GM13976 (cell line): ENCODE results near the gene MGMT.

Source experiments
- DNase-seq: peaks from one replicate; pipeline ENCODE4 v3.0.0; 2012; ENCODE audit warnings: low spot score
- CTCF ChIP-seq: IDR thresholded peaks from 2 replicates; pipeline ENCODE4 v1.5.1; 2012; ENCODE audit warnings: borderline replicate concordance, mild to moderate bottlenecking; ENCODE audit not compliant: insufficient read depth; ENCODE audit errors: extremely low read depth, missing control alignments, control extremely low read depth
- in situ Hi-C: fragments of 300-500 bp; cut with MboI; formaldehyde crosslinking; loops from one replicate; pipeline ENCODE4 v1.12.0; 2022; ENCODE audit warnings: low sequenced_read_pairs, mixed read lengths, inconsistent platforms; ENCODE audit not compliant: unreplicated experiment

Gene MGMT

DNA sequence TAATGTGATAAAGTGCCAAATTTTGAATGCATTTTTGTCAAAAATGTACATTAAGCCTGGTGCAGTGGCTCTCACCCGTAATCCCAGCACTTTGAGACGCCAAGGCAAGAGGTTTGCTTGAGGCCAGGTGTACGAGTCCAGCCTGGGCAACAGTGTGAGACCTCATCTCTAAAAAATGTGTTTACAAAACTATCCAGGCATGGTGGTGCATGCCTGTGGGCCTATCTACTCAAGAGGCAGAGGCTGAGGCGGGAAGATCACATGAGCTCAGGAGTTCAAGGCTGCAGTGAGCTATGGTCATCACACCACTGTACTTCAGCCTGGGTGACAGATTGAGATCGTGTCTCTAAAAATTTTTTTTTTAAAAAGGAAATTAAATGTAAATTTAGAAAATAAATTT lies 18.5 kb upstream of the MGMT start:
- in situ Hi-C loops, result no loop called here
- TF ChIP-seq CTCF, result no peak
- no peak for DNase-seq

DNA sequence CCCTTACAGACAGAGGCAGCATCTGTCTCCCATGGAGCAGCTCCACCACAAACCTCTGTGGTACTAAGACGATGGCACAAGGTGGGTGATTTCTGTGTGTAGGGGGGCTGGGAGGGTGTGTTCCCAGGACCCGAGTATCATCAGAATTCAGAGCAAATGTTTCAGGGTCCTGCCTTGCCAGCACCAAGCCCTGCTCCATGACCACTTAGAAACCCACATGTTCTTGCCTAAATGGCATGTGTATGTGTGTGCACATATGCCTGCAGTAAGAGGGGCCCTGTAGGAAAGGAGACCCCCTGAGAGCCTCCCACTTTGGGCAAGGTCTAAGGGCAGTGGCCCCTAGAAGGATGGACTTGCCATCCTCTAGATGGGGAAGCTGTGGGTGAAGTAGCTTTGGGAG lies 17.1 kb upstream of the MGMT start:
- no peak for DNase-seq
- in situ Hi-C loops, result no loop called here
- no peak for TF ChIP-seq CTCF

- in situ Hi-C loops, result no loop called here
- TF ChIP-seq CTCF, result no peak
- no peak for DNase-seq
Observed at GRCh38 chr10:129450391-129450790, 16.6 kb upstream of the MGMT start.

GRCh38 chr10:129455625-129456024 lies 11.4 kb upstream of the MGMT start:
- no peak for DNase-seq
- no peak for TF ChIP-seq CTCF
- in situ Hi-C loops, result no loop called here

GRCh38 chr10:129459762-129460539 lies 7.1 kb upstream of the MGMT start:
- no peak for TF ChIP-seq CTCF
- in situ Hi-C loops, result no loop called here
- DNase-seq, result no peak

GRCh38 chr10:129462257-129462795 lies 4.7 kb upstream of the MGMT start:
- in situ Hi-C loops, result no loop called here
- DNase-seq, result no peak
- TF ChIP-seq CTCF, result no peak
